K562 treated with DMSO at 1 percent for 4 hours (cell line): ENCODE results near the gene LUC7L3. TPM values are rescaled to one million over a fixed set of nuclear protein-coding genes. Genes with fewer than 3 reads are reported as not detected.

Experiments
- total RNA-seq: library from RNA; unstranded; fragments of 300-600 nt; gene quantifications from 2 replicates; pipeline ENCODE4 v1.2.3, GENCODE V29; 2022; ENCODE audit not compliant: insufficient read depth

The LUC7L3 gene
- 78.6 and 121 TPM in 2 replicates for total RNA-seq

GRCh38 chr17:50719144-50719923 lies at the start of gene LUC7L3:
Gene LUC7L3, plus strand, starts transcription at chr17:50719603. Its CDS starts 130 bp downstream, at chr17:50719733.

GRCh38 chr17:50707289-50708049 lies 11.9 kb upstream of the LUC7L3 start, which contains the start of gene ANKRD40:
Gene ANKRD40, minus strand, starts transcription at chr17:50707914. Its CDS starts 260 bp downstream, at chr17:50707654.

GRCh38 chr17:50767446-50767845 lies 48.0 kb downstream of the LUC7L3 start, which contains the start of gene ANKRD40CL:
Gene ANKRD40CL, minus strand, starts transcription at chr17:50767518. Its CDS starts 605 bp downstream, at chr17:50766913.

Other genes with a start within 250 kb of the LUC7L3 start
- 18.4 and 21.4 TPM in 2 replicates for gene RSAD1, start 240.7 kb upstream of the LUC7L3 start, total RNA-seq
- gene MYCBPAP, start 211.2 kb upstream of the LUC7L3 start, total RNA-seq: not detected in 2 replicates
- gene EPN3, start 186.9 kb upstream of the LUC7L3 start, total RNA-seq: not detected in 2 replicates
- gene SPATA20, start 172.4 kb upstream of the LUC7L3 start, total RNA-seq: 2.9 and 4.8 TPM in 2 replicates
- gene CACNA1G, start 158.9 kb upstream of the LUC7L3 start, total RNA-seq: not detected in 2 replicates
- gene ABCC3, start 84.7 kb upstream of the LUC7L3 start, total RNA-seq: not detected in 2 replicates
- gene ANKRD40, start 11.7 kb upstream of the LUC7L3 start, total RNA-seq: 14.2 and 14.6 TPM in 2 replicates
- gene ANKRD40CL, start 47.9 kb downstream of the LUC7L3 start, total RNA-seq: not detected in 2 replicates
- gene WFIKKN2, start 116.0 kb downstream of the LUC7L3 start, total RNA-seq: not detected in 2 replicates
- 13.8 and 28.2 TPM in 2 replicates for gene TOB1, start 146.8 kb downstream of the LUC7L3 start, total RNA-seq